ENCODE results near the gene ADAP1.

GRCh38 chr7:906776-907157, 47.7 kb downstream of the ADAP1 start:
- no peak for TF ChIP-seq EZH2phosphoT487 (IDR thresholded peaks at IDR 0.05; ENCODE audit: insufficient read depth, low read depth)
- no peak for TF ChIP-seq EZH2 (IDR thresholded peaks at IDR 0.05; ENCODE audit: insufficient read depth, poor library complexity, severe bottlenecking)
